ENCODE measurements around the gene NEDD9.

- TF ChIP-seq ZNF687 (IDR thresholded peaks at IDR 0.05): no peak
- no peak for TF ChIP-seq NFYB (IDR thresholded peaks at IDR 0.05; ENCODE audit: insufficient read depth, low read depth, low read length)
- TF ChIP-seq ATF3 (IDR thresholded peaks at IDR 0.05; ENCODE audit: borderline replicate concordance, extremely low read depth, low read depth, low read length): no peak
- TF ChIP-seq MLLT1 (IDR thresholded peaks at IDR 0.05): no peak
- TF ChIP-seq CTCF (IDR thresholded peaks at IDR 0.05 in 2 of 3, conservative IDR thresholded peaks at IDR 0.05 in 1 of 3; ENCODE audit: control insufficient read depth in 2 of 3, extremely low read depth in 1 of 3, insufficient read depth in 1 of 3, low read depth in 3 of 3, low read length in 3 of 3): no peak
- TF ChIP-seq BACH1 (IDR thresholded peaks at IDR 0.05; ENCODE audit: borderline replicate concordance): no peak
- no peak for TF ChIP-seq POU2F2 (IDR thresholded peaks at IDR 0.05; ENCODE audit: borderline replicate concordance, low read depth, low read length)
- no peak for TF ChIP-seq IRF3 (IDR thresholded peaks at IDR 0.05)
- no peak for TF ChIP-seq POLR2A (IDR thresholded peaks at IDR 0.05; ENCODE audit: low read depth, low read length)
- TF ChIP-seq NFXL1 (IDR thresholded peaks at IDR 0.05; ENCODE audit: borderline replicate concordance): no peak
- TF ChIP-seq USF1 (IDR thresholded peaks at IDR 0.05; ENCODE audit: borderline replicate concordance, extremely low read length, insufficient read depth, low read depth, low read length): no peak
- TF ChIP-seq TBL1XR1 (IDR thresholded peaks at IDR 0.05; ENCODE audit: low read depth, low read length): no peak
- no peak for TF ChIP-seq YY1 (IDR thresholded peaks at IDR 0.05; ENCODE audit: low read depth, low read length)
Measured at GRCh38 chr6:11280394-11280793, 47.9 kb upstream of the NEDD9 start.

All from GM12878 (cell line).